Activated effector memory CD4-positive, alpha-beta T cell treated with anti-CD3 and anti-CD28 coated beads, Interleukin-2, amount 50 U/mL, for 16 hours (primary cell): ENCODE data around the gene KIF26B.

Source experiments
- DNase-seq: peaks from one replicate; pipeline ENCODE4 v3.0.0-alpha.2; 2020

The KIF26B gene

DNA sequence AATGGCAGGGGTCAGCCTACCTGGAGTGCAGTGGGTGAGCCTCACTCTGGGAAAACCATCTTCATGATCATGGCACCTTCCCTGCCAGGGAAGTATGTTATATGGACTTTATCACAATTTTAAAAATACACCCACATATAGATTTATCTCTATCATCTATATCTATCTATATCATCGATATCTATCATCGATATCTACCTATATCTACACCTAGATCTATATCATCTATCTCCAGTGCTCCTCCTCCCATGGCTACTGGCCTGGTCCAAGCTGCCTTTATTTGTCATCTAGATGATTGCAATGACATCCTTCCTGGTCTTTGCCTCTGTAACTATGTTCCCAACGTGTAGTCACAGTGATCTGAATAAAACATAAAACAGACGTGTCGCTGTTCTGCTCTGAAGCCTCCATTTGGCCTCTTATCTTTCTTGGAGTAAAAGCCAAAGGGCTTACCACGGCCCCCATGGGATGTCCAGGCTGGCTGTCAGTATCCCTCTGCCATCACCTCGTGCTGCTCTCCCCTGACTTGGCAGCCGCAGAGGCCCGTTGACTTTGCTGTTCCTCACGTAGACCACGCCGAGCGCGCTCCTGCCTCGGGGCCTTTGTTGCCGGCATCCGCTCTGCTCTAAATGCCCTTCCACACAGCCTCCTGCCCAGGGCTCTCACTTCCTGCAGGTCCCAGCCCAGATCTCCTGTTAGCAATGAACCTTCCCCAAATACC lies 20.6 kb upstream of the KIF26B start:
- DNase-seq = peak; percentile 24

GRCh38 chr1:245142171-245142798 lies 12.5 kb upstream of the KIF26B start:
- peak; percentile 31 for DNase-seq

DNA sequence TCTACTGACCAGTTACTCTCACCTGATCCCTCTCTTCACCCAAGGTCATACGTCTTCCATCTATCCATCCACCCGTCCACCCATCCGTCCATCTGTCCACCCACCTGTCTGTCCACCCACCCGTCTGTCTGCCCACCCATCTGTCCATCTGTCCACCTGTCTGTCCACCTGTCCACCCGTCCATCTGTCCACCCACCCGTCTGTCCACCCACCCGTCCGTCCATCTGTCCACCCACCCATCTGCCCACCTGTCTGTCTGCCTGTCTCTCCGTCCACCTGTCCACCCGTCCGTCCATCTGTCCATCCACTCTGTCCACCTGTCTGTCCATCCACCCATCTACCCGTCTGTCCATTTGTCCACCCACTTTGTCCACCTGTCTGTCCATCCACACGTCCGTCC lies 11.8 kb upstream of the KIF26B start:
- no peak for DNase-seq

DNA sequence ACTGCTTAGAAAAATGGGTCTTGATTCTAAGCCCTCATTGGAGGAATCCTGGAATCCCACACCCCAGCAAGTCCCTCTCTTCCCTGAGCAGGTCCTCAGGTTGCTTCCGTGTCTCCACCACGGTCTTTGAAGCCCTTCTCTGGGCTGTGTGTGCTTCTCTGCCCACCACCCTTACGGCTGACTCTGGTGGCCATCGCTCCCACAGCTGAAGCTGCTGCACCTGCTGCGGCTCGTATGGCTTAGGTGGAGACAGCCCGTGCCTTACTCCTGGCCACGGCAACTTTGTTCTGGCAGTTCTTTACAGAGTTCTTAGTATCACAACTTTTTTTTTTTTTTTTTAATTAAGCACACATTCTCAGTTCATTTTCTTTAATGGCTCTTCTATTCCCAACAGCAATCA lies 10.9 kb upstream of the KIF26B start:
- no peak for DNase-seq

DNA sequence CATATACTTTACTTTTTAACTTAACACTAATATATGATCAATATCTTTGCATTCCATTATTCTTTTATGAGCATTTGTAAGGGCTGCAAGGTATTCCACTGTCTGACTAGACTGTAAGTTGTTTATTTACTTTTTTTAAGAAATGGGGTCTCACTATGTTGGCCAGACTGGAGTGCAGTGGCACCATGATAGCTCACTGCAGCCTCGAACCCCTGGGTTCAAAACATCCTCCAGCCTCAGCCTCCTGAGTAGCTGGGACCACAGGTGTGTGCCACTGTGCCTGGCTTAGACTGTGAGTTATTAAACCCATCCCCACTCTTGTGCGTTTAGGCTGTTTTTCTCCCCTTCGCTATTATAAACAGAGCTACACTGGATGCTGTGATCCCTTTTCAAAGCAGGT lies 6.7 kb upstream of the KIF26B start:
- DNase-seq = no peak

DNA sequence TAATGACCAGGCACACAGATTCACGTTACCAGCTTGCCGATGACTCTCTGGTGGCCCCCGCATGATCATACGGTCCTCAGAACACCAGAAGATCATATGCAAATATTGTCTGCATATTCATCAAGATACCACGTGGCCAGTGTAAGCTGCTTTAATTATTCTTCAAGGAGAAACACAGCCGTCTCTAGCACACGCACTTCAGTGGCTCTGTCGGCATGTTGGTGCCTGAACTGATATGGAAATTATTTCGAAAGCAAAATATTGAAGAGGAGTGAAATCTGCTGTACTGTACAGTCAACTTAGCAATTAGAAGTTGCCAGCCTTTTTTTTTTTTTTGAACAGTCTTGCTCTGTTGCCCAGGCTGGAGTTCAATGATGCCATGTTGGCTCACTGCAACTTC lies 5.9 kb upstream of the KIF26B start:
- DNase-seq = no peak

- peak; percentile 82 for DNase-seq
These were observed 1.7 kb upstream of the KIF26B start for GRCh38 chr1:245153081-245153551.

- peak; percentile 63 for DNase-seq
These were observed 995 bp upstream of the KIF26B start for GRCh38 chr1:245153552-245154428.

GRCh38 chr1:245155272-245156040 lies 671 bp downstream of the KIF26B start:
- DNase-seq = no peak

GRCh38 chr1:245156041-245156735 lies 1.4 kb downstream of the KIF26B start:
- peak; percentile 90 for DNase-seq

- DNase-seq = no peak
These were observed 2.1 kb downstream of the KIF26B start for GRCh38 chr1:245156736-245157505.

GRCh38 chr1:245158913-245159312 lies 4.1 kb downstream of the KIF26B start:
- no peak for DNase-seq

- DNase-seq = no peak
These were observed 5.5 kb downstream of the KIF26B start for GRCh38 chr1:245160288-245160687.

DNA sequence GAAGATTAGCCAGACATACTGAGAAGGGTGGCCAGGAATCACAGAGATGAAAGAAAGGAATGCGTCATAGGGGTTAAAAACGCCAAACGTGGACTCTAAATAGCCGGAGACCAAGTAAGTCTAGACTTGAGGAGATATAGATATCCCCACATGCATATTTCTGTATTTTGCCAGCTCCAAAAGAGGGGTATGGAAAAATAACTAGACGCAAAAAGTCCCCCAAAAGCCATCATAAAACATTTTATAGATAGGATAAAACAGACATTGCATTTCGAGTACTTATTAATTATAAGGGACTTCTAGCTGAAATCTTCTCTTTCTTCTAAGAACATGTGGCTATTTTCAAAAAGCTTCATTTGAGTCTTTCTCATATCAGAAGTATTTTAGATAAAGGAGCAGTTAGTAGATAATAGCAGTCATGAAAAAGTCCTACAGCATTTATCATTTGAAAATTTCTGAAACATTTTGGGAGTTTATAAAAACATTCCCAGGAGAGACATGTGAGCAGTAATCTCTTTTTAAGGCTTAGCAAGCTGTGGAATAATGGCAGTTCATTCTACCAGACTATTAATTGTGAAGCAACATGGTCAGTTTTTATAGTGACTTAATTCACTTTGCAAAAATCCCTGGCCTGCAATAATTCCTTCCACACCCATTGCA lies 6.1 kb downstream of the KIF26B start:
- no peak for DNase-seq

DNA sequence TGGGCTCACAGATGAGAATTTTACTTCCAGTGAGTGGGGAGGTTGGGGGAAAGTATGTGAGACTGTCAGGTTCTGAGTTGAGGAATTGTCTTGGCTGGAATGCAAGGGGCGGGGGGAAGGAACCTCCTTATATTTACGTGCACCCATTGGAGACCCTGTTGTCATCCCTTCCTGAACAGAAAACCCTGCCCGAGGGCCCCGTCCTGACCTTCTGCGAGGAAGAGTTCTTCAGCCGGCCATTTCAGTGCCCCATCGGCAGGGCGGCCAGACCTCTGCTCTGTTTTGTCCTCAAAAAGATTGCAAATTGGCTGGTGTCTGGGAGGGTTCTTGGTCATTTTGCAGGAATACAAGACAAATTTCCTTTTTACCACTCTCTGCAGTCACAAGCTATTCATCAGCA lies 7.1 kb downstream of the KIF26B start:
- DNase-seq = no peak

GRCh38 chr1:245166471-245166885 lies 11.7 kb downstream of the KIF26B start:
- no peak for DNase-seq

DNA sequence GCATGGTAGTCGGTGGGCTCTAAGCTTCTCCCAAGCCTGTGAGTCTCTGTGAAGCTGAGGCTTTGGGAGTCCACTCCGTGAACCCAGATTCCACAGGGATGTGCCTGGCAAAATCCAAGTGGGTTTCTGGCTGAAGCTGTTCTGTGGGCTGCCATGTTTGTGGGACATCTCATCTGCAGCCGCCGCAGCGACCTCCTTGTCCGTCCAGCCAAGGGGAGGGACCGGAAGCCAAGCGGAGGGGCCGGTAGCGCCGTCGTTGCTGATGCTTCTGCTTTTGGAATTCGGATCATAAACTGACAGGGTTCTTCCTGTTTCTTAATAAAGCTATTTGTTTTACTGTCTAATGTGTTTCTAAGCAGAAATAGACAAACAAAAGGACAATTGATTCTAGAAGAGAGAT lies 13.3 kb downstream of the KIF26B start:
- DNase-seq = no peak

- DNase-seq = no peak
These were observed 14.1 kb downstream of the KIF26B start for GRCh38 chr1:245168906-245169305.

DNA sequence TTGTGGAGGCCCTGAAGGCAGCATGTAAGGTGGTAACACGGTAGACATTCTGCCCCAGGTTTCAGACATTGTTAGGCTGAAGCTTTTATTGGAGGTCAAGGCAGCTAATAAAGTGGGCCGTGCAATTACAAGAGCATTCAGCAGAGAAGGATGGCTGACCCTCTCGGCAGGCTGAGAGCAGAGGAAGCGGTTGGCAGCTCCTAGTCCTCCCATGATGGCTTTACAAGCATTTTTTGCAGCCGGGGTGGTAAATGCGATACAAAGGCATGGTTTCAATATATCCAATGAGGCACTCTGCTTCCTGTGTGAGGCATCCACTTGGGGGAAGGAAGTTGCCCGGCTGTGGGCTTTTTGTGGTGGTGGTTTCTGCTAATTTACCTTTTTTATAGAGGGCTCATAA lies 14.6 kb downstream of the KIF26B start:
- no peak for DNase-seq

- no peak for DNase-seq
These were observed 17.2 kb downstream of the KIF26B start for GRCh38 chr1:245172026-245172425.

GRCh38 chr1:245172829-245173228 lies 18.0 kb downstream of the KIF26B start:
- DNase-seq = no peak
